ENCODE measurements around the gene SPTSSA.

DNA sequence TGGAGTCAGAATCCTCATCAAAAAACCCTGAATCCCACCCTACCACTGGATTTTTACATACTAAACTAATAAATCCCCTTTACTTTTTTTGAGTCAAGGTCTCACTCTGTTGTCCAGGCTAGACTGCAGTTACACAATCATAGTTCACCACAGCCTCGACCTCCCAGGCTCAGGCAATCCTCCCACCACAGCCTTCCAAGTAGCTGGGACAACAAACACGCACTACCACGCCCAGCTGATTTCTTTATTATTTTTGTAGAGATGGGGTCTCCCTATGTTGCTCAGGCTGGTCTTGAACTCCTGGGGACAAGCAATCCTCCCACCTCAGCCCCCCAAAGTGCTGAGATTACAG lies 24.3 kb downstream of the SPTSSA start:
- no peak for TF ChIP-seq POLR2AphosphoS5 (IDR thresholded peaks at IDR 0.05; ENCODE audit: low read depth, low read length)
- no peak for TF ChIP-seq POLR2A (IDR thresholded peaks at IDR 0.05; ENCODE audit: low read depth, low read length)
